Panc1 (cell line): Measurements from ENCODE around the gene KBTBD6. TPM values are rescaled to one million over a fixed set of nuclear protein-coding genes. Genes with fewer than 3 reads are reported as not detected.

ENCODE experiments used
- ATAC-seq: fragments of 200-7000 bp; cut with Tn5 transposase; 2 replicates; pipeline ENCODE4 v1.9.1; 2020; ENCODE audit warnings: mild to moderate bottlenecking, moderate library complexity
- Bru-seq: library from RNA; stranded (reverse); fragments of 400-500 nt; gene quantifications from one replicate; lab custom pipeline; 2021; lab: Mats Ljungman, UMichigan
- BruChase-seq, 2 experiments: library from RNA; stranded (reverse); fragments of 400-500 nt; gene quantifications; one replicate each; lab custom pipeline; 2021; lab: Mats Ljungman, UMichigan
- BruUV-seq: library from RNA; stranded (reverse); fragments of 400-500 nt; replicated peaks from 2 replicates; lab custom pipeline; 2021; lab: Mats Ljungman, UMichigan
- CTCF ChIA-PET: fragments of 300-600 bp; sonication (Branson Sonifier 250); formaldehyde crosslinking; loops from one replicate; lab custom pipeline; 2022; ENCODE audit warnings: antibody characterized with exemption; lab: Charles Lee
- POLR2A ChIA-PET: fragments of 300-600 bp; sonication (Branson Sonifier 250); formaldehyde crosslinking; loops from one replicate; lab custom pipeline; 2022; ENCODE audit warnings: antibody characterized with exemption; lab: Charles Lee
- DNase-seq: peaks from one replicate; pipeline ENCODE4 v3.0.0-alpha.2; 2010; ENCODE audit warnings: low read depth, low spot score
- H3K27ac ChIP-seq: 2 replicates; pipeline ENCODE4 v1.5.1; 2011; ENCODE audit warnings: mild to moderate bottlenecking, low read length, inconsistent platforms
- H3K27me3 ChIP-seq: fragments of 200-500 bp; sonication (Bioruptor generic); 2 replicates; pipeline ENCODE4 v1.6.0; 2014; ENCODE audit warnings: low read length, inconsistent platforms; ENCODE audit not compliant: control insufficient read depth, insufficient read depth
- H3K36me3 ChIP-seq: fragments of 200-500 bp; sonication (Bioruptor generic); 2 replicates; pipeline ENCODE4 v1.5.1; 2014; ENCODE audit warnings: inconsistent platforms, mild to moderate bottlenecking, low read length, moderate library complexity; ENCODE audit not compliant: control insufficient read depth, insufficient read depth
- H3K4me1 ChIP-seq: 2 replicates; pipeline ENCODE4 v1.5.1; 2011; ENCODE audit warnings: inconsistent platforms, mild to moderate bottlenecking, low read length, moderate library complexity; ENCODE audit not compliant: control insufficient read depth, insufficient read depth
- H3K4me3 ChIP-seq, 2 experiments: 2 replicates each; pipeline ENCODE4 v1.5.1; 2011 to 2012; ENCODE audit warnings: low read depth in 2 of 2, low read length in 2 of 2, mild to moderate bottlenecking in 2 of 2, inconsistent platforms in 1 of 2, moderate library complexity in 1 of 2
- H3K9me3 ChIP-seq: fragments of 200-500 bp; sonication (Bioruptor generic); 2 replicates; pipeline ENCODE4 v1.5.1; 2014; ENCODE audit warnings: low read depth, mild to moderate bottlenecking, inconsistent platforms, low read length, moderate library complexity; ENCODE audit not compliant: control insufficient read depth, insufficient read depth
- POLR2AphosphoS5 ChIP-seq: IDR thresholded peaks from 2 replicates; pipeline ENCODE4 v1.6.1; 2012; ENCODE audit warnings: mild to moderate bottlenecking, low read depth, low read length, moderate library complexity
- SIN3A ChIP-seq: IDR thresholded peaks from 2 replicates; pipeline ENCODE4 v1.6.1; 2012; ENCODE audit warnings: low read depth, mild to moderate bottlenecking, low read length, moderate library complexity, borderline replicate concordance; ENCODE audit not compliant: insufficient read depth
- TCF7L2 ChIP-seq: IDR thresholded peaks from 2 replicates; pipeline ENCODE4 v1.6.1; 2011; ENCODE audit warnings: mild to moderate bottlenecking, low read depth, low read length, inconsistent platforms
- in situ Hi-C: cut with HindIII; loops from 2 replicates; pipeline ENCODE4 v1.10.0; 2016; ENCODE audit warnings: low sequenced_read_pairs, low pct_unique_long_range_greater_than_20kb
- intact Hi-C: fragments of 100-400 bp; cut with micrococcal nuclease; formaldehyde crosslinking; loops from one replicate; pipeline ENCODE4 v1.10.0; 2022; ENCODE audit not compliant: unreplicated experiment
- long read RNA-seq: library from polyadenylated mRNA; unstranded; transcript quantifications from one replicate; pipeline ENCODE4 v2.0.0, GENCODE V29; 2021; ENCODE audit not compliant: unreplicated experiment
- polyA plus RNA-seq: library from polyadenylated mRNA; unstranded; fragments of >200 nt; gene quantifications from one replicate; pipeline ENCODE4 v1.2.1, GENCODE V29; 2012; ENCODE audit warnings: missing spikeins; ENCODE audit not compliant: insufficient read length
- total RNA-seq: library from RNA; stranded (reverse); gene quantifications from one replicate; pipeline ENCODE4 v1.2.1, GENCODE V29; 2021; ENCODE audit not compliant: unreplicated experiment
- TF ChIP-seq, protein P1 (sequence below), 2 experiments: IDR thresholded peaks; 2 replicates each; pipeline ENCODE4 v1.6.1; 2011 to 2012; ENCODE audit warnings: low read depth in 2 of 2, control low read depth in 1 of 2, low read length in 1 of 2, mild to moderate bottlenecking in 1 of 2, moderate library complexity in 1 of 2; ENCODE audit not compliant: insufficient read depth in 1 of 2
- TF ChIP-seq, protein P2 (sequence below): fragments of 450-650 bp; IDR thresholded peaks from 2 replicates; pipeline ENCODE4 v1.5.1; 2017; ENCODE audit warnings: mild to moderate bottlenecking

The KBTBD6 gene, protein sequence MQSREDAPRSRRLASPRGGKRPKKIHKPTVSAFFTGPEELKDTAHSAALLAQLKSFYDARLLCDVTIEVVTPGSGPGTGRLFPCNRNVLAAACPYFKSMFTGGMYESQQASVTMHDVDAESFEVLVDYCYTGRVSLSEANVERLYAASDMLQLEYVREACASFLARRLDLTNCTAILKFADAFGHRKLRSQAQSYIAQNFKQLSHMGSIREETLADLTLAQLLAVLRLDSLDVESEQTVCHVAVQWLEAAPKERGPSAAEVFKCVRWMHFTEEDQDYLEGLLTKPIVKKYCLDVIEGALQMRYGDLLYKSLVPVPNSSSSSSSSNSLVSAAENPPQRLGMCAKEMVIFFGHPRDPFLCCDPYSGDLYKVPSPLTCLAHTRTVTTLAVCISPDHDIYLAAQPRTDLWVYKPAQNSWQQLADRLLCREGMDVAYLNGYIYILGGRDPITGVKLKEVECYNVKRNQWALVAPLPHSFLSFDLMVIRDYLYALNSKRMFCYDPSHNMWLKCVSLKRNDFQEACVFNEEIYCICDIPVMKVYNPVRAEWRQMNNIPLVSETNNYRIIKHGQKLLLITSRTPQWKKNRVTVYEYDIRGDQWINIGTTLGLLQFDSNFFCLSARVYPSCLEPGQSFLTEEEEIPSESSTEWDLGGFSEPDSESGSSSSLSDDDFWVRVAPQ
- total RNA-seq (7.9 TPM), Bru-seq, nascent RNA (percentile 70 among the genes with signal in this experiment), BruChase-seq, experiment 1, labeled RNA remaining after a 2-hour chase (percentile 96 among the genes with signal in this experiment), BruChase-seq, experiment 2, labeled RNA remaining after a 6-hour chase (percentile 75 among the genes with signal in this experiment)
- polyA plus RNA-seq: 5.6 TPM
- long read RNA-seq, full-length matches to known transcripts: 36 of 36 reads
- long read RNA-seq, partial matches to known transcripts: 0 of 36 reads
- long read RNA-seq, other reads (novel, unspliced or antisense): 0 of 36 reads

DNA sequence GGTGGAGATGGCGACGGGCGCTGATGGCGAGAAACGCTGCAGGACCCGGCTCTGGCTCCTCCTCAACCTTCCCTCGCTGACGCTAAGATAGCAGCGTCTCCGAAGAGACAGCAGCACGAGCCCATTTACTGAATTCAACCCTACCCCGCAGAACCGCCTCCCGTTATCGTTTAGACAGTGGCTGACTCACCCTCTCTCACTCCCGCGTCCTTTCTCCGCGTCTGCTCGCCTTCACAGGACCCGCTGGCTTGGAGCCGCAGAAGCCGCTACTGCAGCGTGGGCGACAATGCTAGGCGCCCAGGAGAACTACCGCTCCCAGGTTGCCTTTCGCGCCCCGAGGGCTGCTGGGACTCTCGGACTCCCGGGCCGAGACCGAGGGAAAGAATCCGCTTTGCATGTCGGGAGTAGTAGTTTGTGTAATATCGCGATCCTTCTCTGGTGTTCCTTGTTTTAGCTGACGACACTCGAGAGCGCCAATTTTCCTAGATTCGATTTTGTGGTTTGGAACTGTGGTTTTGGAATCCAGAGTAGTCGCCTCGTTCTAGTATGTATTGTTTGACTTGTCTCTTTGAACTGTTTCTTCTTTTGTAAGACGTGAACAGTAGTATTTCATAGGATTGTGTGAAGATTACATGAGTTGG is at the start of gene KBTBD6:
Gene KBTBD6, minus strand, starts transcription at position 291 of the 641 bp plus-strand sequence. CDS start 291 bp downstream, outside the sequence.
- BruUV-seq: no TSS peak
- DNase-seq (peak; percentile 90), ATAC-seq (peak; percentile 98)
- no peaks in the 10 kb centered on the region for H3K9me3 ChIP-seq
- H3K36me3 ChIP-seq: no peaks in the 10 kb centered on the region; the same call in none of the 2 replicates
- peak within 1 kb of the TSS; percentile 68 to 77 for H3K4me3 ChIP-seq
- CTCF ChIA-PET: no interaction called here
- in situ Hi-C loops (no loop called here), intact Hi-C loops (no loop called here)
- POLR2A ChIA-PET: no interaction called here
- TF ChIP-seq, protein P1, sequence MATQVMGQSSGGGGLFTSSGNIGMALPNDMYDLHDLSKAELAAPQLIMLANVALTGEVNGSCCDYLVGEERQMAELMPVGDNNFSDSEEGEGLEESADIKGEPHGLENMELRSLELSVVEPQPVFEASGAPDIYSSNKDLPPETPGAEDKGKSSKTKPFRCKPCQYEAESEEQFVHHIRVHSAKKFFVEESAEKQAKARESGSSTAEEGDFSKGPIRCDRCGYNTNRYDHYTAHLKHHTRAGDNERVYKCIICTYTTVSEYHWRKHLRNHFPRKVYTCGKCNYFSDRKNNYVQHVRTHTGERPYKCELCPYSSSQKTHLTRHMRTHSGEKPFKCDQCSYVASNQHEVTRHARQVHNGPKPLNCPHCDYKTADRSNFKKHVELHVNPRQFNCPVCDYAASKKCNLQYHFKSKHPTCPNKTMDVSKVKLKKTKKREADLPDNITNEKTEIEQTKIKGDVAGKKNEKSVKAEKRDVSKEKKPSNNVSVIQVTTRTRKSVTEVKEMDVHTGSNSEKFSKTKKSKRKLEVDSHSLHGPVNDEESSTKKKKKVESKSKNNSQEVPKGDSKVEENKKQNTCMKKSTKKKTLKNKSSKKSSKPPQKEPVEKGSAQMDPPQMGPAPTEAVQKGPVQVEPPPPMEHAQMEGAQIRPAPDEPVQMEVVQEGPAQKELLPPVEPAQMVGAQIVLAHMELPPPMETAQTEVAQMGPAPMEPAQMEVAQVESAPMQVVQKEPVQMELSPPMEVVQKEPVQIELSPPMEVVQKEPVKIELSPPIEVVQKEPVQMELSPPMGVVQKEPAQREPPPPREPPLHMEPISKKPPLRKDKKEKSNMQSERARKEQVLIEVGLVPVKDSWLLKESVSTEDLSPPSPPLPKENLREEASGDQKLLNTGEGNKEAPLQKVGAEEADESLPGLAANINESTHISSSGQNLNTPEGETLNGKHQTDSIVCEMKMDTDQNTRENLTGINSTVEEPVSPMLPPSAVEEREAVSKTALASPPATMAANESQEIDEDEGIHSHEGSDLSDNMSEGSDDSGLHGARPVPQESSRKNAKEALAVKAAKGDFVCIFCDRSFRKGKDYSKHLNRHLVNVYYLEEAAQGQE (IDR thresholded peaks at IDR 0.05; ENCODE audit: insufficient read depth in 1 of 2, low read depth in 2 of 2, low read length in 1 of 2): no peak
- TF ChIP-seq POLR2AphosphoS5 (peak; percentile 82), TCF7L2 (peak; percentile 65), SIN3A (peak; percentile 72; the same call in 1 of the 2 replicates)
- TF ChIP-seq, protein P2, sequence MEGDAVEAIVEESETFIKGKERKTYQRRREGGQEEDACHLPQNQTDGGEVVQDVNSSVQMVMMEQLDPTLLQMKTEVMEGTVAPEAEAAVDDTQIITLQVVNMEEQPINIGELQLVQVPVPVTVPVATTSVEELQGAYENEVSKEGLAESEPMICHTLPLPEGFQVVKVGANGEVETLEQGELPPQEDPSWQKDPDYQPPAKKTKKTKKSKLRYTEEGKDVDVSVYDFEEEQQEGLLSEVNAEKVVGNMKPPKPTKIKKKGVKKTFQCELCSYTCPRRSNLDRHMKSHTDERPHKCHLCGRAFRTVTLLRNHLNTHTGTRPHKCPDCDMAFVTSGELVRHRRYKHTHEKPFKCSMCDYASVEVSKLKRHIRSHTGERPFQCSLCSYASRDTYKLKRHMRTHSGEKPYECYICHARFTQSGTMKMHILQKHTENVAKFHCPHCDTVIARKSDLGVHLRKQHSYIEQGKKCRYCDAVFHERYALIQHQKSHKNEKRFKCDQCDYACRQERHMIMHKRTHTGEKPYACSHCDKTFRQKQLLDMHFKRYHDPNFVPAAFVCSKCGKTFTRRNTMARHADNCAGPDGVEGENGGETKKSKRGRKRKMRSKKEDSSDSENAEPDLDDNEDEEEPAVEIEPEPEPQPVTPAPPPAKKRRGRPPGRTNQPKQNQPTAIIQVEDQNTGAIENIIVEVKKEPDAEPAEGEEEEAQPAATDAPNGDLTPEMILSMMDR: no peak
- H3K4me1 ChIP-seq: peaks cover 19% of the 10 kb centered on the region
- peak within 1 kb of the TSS; percentile 89 for H3K27ac ChIP-seq
- no peaks in the 10 kb centered on the region for H3K27me3 ChIP-seq

DNA sequence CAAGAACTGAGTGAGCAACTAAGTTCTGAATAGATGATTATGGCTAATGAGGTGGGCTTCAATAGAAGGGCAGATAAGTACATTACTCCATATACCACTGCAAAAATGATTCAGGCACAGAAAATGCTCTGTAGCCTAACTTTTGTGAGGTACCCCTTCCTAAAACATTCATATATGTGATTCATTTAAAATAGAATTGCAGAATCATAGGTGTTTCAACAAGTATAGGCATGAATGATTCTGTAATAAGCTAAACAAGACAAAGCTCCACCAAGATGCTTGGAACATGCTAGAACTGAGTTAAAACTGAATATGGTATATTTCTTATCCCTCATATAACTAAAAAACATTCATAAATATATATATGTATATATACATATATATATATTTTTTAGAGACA is 49.6 kb upstream of the KBTBD6 start:
- BruUV-seq: no TSS peak
- TF ChIP-seq, protein P1 (IDR thresholded peaks at IDR 0.05; ENCODE audit: insufficient read depth in 1 of 2, low read depth in 2 of 2, low read length in 1 of 2): no peak
- TF ChIP-seq TCF7L2 (no peak), POLR2AphosphoS5 (no peak), SIN3A (no peak)
- TF ChIP-seq, protein P2: no peak
- no peaks in the 10 kb centered on the region for H3K9me3 ChIP-seq
- CTCF ChIA-PET: no interaction called here
- ATAC-seq (no peak), DNase-seq (no peak)
- H3K27ac ChIP-seq: no peak overlapping the region
- H3K36me3 ChIP-seq: no peaks in the 10 kb centered on the region
- in situ Hi-C loops (no loop called here), intact Hi-C loops (no loop called here)
- H3K4me3 ChIP-seq: no peak overlapping the region
- no peaks in the 10 kb centered on the region for H3K27me3 ChIP-seq
- POLR2A ChIA-PET: no interaction called here
- no peaks in the 10 kb centered on the region for H3K4me1 ChIP-seq
